ENCODE results near the gene TRMT10A.

Gene TRMT10A, protein sequence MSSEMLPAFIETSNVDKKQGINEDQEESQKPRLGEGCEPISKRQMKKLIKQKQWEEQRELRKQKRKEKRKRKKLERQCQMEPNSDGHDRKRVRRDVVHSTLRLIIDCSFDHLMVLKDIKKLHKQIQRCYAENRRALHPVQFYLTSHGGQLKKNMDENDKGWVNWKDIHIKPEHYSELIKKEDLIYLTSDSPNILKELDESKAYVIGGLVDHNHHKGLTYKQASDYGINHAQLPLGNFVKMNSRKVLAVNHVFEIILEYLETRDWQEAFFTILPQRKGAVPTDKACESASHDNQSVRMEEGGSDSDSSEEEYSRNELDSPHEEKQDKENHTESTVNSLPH

DNA sequence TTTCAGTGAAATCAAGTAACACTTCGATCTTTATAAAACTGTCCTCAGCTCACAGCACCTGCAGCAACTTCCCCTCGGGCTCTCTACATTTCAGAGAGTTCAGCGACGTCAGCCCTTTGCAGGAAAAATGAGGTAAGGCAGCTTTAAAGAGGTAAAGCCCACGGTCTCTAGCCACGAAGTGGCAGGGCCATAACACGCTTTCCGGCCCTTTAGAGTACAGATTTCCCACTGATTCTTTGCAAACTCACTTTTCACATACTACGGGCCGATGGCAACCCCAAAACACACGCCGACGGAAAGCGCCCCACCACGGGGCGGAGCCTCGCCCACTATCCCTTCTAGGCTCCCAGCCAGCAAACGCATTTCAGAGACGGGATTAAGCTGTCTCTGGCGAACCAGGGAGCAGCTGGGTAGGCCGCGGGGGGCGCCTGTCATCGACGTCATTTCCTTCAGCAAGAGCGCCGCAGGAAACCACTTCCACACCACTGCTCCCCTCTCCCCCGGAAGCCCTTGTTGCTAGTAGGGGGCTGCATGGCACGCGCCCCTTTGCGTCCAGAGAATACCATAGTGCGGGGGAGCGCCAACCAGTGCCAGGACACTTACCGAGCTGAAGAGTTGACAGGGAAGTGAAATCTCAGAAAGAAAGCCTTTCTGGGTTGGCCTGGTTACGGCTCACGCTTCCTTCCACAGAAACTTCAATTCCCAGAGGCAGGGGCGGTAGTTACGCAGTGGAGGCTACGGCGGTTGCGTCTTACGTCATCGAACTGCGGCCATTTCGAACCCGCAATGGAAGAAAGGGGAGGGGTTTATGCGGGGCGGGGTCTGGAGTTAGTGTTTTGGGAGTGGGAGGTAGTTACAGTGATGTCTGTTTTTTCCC is at the start of gene TRMT10A:
TSS of gene TRMT10A (minus strand) at position 730 of the 877 bp plus-strand sequence. CDS start 4,701 bp downstream, outside the sequence.
- peak; percentile 95 for DNase-seq

DNA sequence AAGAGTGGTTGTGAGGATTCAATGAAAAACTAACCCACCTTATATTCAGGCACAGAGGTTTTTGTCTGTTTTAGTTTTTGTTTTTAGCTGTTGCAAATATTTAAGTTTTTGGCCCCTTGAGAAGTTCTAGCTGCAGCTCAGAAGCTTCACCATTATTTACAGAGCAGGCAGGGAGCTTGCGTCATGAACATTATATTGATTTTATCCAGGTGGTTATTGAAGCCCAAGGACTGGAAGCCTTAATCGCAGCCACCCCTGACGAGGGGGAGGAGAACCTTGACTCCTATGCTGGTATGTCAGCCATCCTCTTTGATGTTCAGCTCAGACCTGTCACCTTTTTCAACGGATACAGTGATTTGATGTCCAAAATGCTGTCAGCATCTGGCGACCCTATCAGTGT is 48.9 kb upstream of the TRMT10A start:
- no peak for DNase-seq

DNA sequence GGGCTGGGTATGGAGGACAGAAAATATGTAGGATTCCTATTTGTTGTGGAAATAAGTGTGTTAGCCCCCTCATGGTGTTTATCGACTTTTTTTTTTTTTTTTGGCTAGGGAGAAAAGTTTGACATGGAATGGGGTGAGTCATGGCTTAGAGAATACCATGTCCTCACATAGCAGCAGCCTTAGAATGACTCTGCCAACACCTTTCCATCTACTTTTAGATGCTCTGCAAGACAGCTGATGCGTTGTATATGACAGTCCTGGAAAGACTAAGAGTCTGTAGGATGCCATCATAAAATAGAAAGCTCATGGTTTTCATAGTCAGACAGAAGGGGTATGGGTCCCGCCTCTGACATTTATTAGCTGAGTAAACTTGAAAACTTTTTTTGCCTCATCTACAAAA is 48.4 kb upstream of the TRMT10A start:
- no peak for DNase-seq

DNA sequence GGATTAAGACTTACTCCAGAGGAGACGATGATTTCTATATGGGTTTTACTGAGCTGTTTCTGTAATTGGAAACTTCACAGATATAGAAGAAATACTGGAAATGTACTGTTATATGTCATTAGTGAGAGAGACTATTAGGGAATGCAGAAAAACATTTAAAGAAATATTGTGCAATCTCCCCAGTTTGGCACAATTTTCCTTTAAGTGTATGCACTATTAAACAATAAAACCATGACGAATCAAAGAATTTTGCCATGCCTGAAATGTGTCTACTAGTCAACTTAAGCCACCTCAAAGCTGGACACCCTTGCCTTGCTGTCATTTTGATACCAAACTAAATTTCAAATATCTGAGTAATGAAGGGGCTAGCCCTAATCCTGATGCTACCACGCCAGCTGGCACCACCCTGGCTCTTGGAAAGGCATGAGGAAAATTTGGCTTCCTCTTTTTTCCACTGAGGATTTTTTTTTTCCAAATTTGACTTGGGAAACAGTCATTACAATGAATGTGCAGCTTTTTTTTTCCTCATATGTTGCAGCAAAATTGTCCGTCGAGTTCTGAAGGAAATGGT is 46.9 kb upstream of the TRMT10A start:
- no peak for DNase-seq

DNA sequence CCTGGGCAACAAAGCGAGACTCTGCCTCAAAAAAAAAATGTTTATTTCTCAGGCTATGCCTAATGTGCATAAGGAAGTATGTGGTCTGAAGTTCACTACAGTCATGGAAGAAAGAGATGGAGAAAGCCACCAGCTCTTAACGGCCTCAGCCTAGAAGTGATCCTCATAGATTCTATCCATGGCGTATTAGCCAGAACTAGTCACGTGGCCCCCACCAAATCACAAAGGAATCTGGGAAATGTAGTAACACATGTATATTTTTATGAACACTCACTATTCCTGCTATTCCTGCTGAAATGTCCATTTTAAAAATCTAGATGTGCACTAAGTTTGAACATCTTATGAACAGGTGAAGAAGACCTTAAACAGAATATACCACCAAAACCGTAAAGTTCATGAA is 44.6 kb upstream of the TRMT10A start:
- no peak for DNase-seq

DNA sequence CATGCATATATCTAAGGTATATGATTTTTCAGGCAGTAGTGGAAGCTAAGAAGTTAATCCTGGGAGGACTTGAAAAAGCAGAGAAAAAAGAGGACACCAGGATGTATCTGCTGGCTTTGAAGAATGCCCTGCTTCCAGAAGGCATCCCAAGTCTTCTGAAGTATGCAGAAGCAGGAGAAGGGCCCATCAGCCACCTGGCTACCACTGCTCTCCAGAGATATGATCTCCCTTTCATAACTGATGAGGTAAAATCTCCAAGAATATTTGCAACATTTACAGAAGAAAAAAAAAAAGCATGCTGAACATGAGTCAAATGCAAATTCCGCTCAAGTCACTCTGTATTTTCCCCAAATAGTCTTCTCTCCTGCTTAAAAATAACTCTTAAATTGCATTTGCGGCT is 42.9 kb upstream of the TRMT10A start:
- no peak for DNase-seq

DNA sequence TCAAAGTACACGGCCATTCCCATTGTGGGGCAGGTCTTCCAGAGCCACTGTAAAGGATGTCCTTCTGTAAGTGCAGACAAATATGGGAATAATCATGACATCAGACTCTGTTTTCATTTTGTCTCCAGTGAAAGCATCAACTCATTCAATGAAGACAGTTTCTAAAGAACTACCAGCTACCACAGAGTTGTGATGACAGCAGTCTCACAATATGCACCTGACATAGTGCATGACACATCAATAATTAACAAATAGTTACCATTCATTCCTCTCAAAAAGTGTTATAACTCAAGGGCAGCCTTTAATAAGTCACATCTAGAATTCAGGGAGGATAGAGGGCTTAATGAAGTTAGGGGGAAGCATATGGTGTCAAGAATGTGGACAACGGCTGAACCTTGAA is 31.0 kb upstream of the TRMT10A start:
- DNase-seq, result no peak

DNA sequence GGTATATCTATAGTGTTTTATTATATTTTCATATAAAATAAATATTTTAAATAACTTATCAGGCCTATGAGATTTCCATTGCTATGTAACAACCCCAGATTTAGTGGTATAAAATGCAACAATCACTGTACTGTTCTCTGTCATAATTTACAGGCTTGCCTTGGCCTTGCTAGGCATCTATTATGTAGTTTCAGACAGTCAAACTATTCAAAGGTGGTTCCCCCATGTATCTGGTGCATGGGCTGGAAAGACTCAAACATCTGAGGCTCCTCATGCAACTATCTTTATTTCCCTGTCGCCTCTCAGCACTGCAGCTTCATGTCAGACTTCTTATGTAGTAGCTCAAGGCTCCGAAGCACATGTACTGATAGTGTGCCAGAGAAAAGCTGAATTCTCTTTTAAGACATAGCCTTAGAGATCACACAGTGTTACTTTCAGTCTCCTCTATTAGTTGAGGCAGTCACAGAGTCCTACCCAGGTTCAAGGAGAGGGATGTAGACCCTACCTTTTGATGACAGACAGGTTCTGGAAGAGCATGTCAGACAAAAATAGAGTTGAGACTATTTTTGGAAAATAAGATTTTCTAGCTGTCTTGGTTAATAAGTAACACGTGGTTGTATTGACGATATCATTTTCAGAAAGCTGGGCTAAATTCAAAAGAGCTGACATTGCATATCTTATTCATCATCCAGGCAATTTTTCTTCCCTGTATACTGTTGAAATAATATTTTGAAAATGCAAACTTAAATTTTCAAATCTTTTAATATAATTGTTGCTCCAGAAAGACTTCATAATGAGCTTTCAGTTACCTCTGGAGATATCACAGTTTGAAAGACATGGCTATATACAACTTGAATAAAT is 30.2 kb upstream of the TRMT10A start:
- no peak for DNase-seq

DNA sequence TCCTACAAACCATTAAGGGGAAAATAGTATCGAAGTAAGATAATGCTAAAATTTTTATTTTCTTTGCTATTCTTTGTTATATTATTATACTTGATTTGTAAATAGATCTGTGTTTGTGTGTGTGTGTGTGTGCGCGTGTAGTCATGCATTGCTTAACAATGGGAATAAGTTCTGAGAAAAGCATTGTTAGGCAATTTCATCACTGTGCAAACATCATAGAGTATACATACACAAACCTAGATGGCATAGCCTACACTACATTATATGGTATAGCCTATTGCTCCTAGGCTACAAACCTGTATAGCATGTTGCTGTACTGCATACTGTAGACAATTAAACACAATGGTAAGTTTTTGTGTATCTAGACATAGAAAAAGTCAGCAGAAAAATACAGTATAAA is 27.9 kb upstream of the TRMT10A start:
- DNase-seq, result no peak

DNA sequence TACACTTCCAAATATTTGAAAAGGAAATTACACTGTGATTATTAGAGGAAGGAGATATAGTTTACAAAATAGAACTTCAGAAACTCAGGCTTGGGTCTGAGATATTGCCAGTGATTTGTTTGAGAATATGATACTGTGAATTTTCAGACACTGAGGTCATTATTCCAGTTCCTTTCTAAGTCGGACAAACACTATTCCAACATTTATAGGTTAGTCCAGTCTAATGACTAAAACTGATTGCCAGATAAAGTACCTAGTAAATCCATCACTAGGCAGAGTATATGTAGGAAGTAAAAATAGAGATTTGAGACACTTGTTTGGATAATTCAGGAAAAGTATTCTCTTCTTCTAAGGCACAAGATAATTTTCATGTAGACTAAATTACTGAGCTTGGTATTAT is 24.0 kb upstream of the TRMT10A start:
- no peak for DNase-seq

DNA sequence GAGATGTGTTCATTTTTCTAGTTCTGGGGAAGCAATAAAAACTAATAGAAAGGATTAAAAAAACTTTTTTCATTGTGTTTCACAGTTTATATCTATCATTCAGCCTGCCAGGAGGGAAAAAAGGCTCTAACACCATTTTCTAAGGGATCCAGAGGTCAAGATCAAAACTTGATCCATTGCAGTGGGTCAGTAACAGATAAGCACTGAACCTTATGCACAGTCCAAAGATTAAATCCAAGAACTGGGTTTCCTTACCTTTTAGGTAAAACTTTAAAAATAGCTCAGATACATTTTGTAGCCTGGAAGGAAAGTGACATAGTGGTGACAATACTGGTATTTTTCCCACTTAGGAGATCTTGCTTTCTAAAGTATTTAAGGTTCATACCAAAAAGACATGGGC is 23.5 kb upstream of the TRMT10A start:
- DNase-seq, result no peak

DNA sequence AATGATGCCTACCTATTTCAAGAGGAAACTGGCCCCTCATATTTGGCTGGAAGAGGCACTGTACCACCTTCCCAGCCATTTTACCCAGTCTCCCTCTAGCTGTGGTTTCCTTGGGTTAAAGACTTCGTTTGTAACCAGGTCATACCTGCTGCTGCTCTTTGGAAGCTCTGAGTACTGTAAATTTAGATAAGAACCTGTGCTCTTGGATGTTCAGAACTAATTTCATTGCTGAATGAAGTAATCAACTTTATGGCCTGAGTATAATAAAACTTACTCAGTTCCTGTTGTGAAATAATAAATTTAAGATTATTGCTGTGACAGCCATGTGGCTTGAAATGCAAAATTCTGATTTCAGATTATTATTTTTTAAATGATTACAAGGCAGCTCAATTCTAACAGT is 23.0 kb upstream of the TRMT10A start:
- no peak for DNase-seq

DNA sequence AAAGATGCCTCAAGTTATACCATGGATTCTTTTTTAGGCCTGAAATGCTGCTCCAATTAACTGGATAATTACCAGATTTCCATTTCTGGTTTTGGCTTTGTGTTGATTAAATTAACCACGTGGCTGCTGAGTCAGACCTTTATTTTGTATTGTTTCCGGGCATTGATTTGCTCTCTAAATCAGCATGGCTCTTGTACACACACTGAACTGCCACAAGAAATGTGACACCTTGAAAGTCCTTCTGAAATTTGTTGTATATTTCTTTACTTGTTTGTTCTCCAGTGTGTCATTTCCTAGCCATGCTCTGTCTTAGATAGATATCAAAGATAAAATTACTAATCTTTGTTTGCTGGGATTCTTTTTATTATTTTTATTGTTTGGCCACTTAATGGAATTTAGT is 22.5 kb upstream of the TRMT10A start:
- DNase-seq, result no peak

DNA sequence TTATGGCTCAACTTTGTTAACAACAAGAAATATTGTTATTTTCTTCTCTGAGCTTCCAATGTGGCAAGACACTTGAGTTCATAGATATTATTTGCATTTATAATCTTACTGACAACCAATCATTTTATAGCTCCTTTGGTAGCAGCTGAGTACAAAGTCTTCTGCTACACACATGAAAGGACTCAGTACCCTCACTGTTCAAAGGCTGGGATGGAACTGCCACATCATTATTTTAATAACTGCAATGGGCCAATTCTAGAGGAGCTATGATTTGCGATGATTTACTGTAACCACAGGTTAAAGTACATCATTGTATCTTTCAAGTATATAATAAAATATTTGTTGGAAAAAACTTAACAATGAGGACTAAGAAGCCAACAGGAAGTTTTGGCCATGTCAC is 21.7 kb upstream of the TRMT10A start:
- DNase-seq, result no peak

DNA sequence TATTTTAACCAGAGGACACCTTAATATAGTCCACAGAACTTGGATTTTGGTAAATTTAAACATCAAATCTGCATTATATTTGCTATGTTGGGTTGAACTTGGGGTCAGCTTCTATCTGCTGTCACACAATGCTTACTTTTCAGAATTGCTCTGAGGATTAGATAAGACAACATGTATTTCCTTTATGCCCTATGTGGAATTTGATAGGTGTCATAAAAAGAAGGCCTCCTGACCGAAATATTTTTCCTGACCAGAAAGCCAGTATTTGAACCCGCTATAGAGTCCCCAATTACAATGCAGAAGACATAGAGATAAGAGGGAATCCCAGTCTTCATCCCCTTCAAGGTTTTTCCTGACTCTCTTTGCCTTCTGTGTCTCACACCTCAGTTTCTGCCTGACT is 14.9 kb upstream of the TRMT10A start:
- DNase-seq, result no peak

DNA sequence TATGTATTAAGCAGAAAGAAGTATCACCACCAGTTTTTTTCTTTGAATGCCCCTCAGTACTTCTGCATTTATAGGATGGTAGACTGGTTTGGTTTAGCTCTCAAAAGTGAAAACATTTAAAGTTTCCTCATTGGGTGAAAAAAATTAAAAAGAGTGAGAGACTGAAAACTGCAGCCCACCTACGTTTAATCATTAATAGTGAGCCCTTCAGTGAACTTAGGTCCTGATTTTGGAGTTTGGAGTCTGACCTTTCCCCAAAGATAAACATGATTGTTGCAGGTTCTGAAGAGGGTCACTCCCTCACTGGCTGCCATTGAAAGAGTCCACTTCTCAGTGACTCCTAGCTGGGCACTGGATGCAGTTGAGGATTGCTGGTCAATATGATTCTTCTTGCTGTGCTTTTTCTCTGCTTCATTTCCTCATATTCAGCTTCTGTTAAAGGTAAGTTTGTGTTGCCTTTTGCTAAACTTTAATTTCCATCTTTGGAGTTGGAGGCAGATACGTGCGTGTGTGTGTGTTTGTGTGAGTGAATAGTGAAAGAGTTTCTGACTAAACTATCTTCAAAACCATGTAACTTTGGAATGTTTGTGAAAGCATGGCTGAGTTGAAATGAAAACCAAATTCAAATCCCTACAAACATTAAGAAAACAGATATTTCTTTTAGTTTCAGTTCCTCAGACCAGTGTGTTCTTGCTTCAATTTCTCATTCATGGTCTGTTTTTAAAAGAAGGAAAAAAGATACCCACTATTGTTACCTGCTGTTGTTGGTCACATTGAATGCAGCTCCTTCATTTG is 10.9 kb upstream of the TRMT10A start, which contains the start of gene MTTP:
TSS of gene MTTP (plus strand) at position 295 of the 795 bp plus-strand sequence. CDS start at position 381, 86 bp downstream.
- DNase-seq, result no peak

DNA sequence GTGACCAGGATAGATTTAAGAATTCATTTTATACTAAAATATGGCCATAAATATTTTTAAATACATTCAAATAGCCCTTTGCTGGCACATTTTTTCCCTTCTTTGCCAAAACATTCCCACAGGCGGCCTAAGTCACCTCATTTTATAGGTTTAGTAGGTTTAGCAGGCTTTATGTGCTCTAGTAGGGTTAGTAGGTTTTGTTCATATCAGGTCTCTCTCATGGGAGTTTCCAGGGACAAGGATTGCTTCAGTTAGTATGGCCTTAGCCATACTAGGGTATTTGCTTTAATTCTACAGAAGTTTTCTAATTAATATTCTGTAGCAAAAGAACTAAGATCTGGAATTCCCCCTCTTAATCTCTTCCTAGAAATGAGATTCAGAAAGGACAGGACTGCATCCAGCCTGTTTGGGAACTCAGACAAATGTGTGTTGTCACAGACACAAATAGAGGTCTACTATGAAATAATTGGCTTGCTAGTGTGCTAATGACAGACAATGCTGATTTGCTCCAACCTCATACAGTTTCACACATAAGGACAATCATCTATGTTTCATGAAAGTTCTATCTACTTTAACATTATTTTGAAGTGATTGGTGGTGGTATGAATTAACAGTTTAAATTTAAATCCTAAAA is 10.0 kb upstream of the TRMT10A start:
- no peak for DNase-seq

DNA sequence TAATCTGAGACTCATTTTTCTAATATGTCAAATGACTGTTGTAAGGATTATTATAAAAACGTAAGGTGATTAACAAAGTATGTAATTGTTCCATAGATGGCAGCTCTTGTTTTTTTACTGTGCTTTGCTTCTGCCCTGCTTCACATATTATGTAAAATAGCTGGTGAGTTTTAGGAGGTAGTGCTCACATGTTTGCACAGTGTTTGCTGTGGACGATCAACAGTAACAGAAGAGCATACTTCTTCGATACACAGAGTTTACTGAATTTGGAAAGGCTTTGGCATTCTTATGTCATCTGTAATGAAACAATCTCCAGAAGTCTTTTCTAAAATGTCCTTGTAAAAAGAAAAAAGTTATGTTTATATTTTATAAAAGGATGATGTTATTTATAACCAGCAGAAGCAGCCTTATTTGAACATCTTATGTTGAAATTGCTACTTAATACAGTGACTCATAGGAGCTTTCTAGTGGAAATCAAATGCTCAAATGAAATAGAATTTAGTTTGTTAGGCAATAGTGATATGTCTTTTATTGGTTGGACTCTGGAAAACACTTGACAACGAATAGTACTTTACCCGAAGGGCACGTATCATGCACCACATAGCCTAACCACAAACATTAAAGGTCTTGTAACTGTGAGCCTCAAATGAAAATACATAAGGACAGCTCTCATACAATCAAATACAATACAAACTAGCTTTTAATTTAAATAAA is 8.8 kb upstream of the TRMT10A start:
- no peak for DNase-seq

DNA sequence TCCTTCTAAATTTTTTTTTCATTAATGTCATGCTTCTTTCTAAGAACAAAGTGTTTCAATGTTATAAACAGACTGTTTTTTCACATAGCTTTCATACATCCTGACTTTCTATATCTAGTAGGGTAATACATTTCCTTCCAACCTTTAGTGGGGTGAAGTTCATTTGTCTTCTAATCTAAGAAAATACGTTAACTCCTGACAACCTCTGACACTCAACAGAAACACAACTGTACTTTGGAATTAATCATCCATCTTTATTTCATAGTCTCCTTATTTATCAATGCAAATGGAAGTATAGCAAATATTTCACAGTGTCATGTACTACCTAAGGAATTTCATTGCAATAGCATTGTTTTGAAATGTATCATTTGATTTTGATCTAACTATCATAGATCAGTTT is 8.0 kb upstream of the TRMT10A start:
- DNase-seq, result no peak

DNA sequence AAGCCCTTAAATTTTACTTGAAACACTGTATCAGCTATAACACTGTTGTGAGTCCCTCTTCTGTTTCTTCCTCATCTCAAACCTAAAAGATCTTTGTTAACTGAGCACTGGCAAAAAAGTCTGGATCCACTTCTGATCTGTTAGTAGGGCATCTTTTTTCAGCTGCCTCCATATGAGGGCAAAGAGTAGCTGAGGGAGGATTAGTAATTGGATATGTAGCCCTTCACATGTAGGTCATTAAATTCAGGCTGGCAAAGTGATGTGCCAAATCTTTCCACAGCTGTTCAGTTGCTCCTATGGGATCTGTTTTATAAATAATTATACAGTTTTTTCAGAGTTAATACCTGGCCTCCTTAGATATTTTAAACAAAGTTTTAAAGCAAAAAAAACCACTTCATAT is 1.1 kb upstream of the TRMT10A start:
- DNase-seq, result no peak

DNA sequence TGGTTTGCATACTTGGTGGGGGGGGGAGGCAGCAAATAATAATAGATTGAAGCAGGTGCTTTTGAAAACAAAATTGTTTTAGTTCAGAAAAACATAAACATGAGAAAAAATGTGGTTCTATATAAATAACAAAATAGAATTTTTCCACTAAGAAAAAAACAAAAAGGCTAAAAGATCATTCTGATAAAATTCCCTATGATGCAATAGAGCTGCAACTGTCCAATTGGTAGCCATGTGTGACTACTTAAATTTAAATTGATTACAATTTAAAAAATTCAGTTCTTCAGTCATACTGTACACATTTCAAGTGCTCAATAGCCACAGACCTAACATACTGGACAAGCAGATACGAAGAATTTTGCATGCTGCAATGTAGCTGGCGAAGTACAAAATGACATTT is 11.0 kb downstream of the TRMT10A start:
- DNase-seq, result no peak

All from CD4-positive, alpha-beta T cell treated with Interleukin-10 for 1 hour (primary cell).